ENCODE measurements around the gene MASP1.

Gene MASP1

GRCh38 chr3:187291512-187292132 lies at the start of gene MASP1:
TSS of gene MASP1 (minus strand) at chr3:187291737. CDS start at chr3:187291632, 105 bp downstream.
- no peaks in the 10 kb centered on the region for H3K36me3 ChIP-seq (ENCODE audit: insufficient read depth, low read length)
- H3K27ac ChIP-seq (ENCODE audit: low read depth, low read length) = no peak within 1 kb of the TSS
- H2AFZ ChIP-seq (ENCODE audit: low read length, unreplicated experiment) = peak within 1 kb of the TSS; percentile 12
- peak within 1 kb of the TSS; percentile 53; the same call in 1 of the 2 replicates for H3K4me3 ChIP-seq (ENCODE audit: low read depth, low read length)
- no peaks in the 10 kb centered on the region for H3K79me2 ChIP-seq (ENCODE audit: control insufficient read depth, insufficient read depth, low read length, unreplicated experiment)
- H3K27me3 ChIP-seq (ENCODE audit: insufficient read depth, low read length) = no peaks in the 10 kb centered on the region
- H3K4me1 ChIP-seq (ENCODE audit: control insufficient read depth, insufficient read depth, low read length, unreplicated experiment) = peaks cover 14% of the 10 kb centered on the region

- H3K27ac ChIP-seq (ENCODE audit: low read depth, low read length) = no peak overlapping the region
- H2AFZ ChIP-seq (ENCODE audit: low read length, unreplicated experiment) = no peak overlapping the region
- H3K36me3 ChIP-seq (ENCODE audit: insufficient read depth, low read length) = no peaks in the 10 kb centered on the region
- no peaks in the 10 kb centered on the region for H3K4me1 ChIP-seq (ENCODE audit: control insufficient read depth, insufficient read depth, low read length, unreplicated experiment)
- H3K79me2 ChIP-seq (ENCODE audit: control insufficient read depth, insufficient read depth, low read length, unreplicated experiment) = no peaks in the 10 kb centered on the region
- H3K4me3 ChIP-seq (ENCODE audit: low read depth, low read length) = no peak overlapping the region
- H3K27me3 ChIP-seq (ENCODE audit: insufficient read depth, low read length) = peaks cover 63% of the 10 kb centered on the region
These were observed 49.0 kb upstream of the MASP1 start for GRCh38 chr3:187340578-187340977.

- H2AFZ ChIP-seq (ENCODE audit: low read length, unreplicated experiment) = no peak overlapping the region
- H3K27me3 ChIP-seq (ENCODE audit: insufficient read depth, low read length) = peaks cover 81% of the 10 kb centered on the region
- H3K27ac ChIP-seq (ENCODE audit: low read depth, low read length) = no peak overlapping the region
- H3K4me3 ChIP-seq (ENCODE audit: low read depth, low read length) = no peak overlapping the region
- H3K4me1 ChIP-seq (ENCODE audit: control insufficient read depth, insufficient read depth, low read length, unreplicated experiment) = no peaks in the 10 kb centered on the region
- no peaks in the 10 kb centered on the region for H3K79me2 ChIP-seq (ENCODE audit: control insufficient read depth, insufficient read depth, low read length, unreplicated experiment)
- no peaks in the 10 kb centered on the region for H3K36me3 ChIP-seq (ENCODE audit: insufficient read depth, low read length)
These were observed 44.8 kb upstream of the MASP1 start for GRCh38 chr3:187336322-187336721.

GRCh38 chr3:187334904-187335303 lies 43.4 kb upstream of the MASP1 start:
- peaks cover 81% of the 10 kb centered on the region for H3K27me3 ChIP-seq (ENCODE audit: insufficient read depth, low read length)
- no peaks in the 10 kb centered on the region for H3K79me2 ChIP-seq (ENCODE audit: control insufficient read depth, insufficient read depth, low read length, unreplicated experiment)
- no peak overlapping the region for H3K4me3 ChIP-seq (ENCODE audit: low read depth, low read length)
- H3K4me1 ChIP-seq (ENCODE audit: control insufficient read depth, insufficient read depth, low read length, unreplicated experiment) = no peaks in the 10 kb centered on the region
- H2AFZ ChIP-seq (ENCODE audit: low read length, unreplicated experiment) = no peak overlapping the region
- H3K36me3 ChIP-seq (ENCODE audit: insufficient read depth, low read length) = no peaks in the 10 kb centered on the region
- no peak overlapping the region for H3K27ac ChIP-seq (ENCODE audit: low read depth, low read length)

GRCh38 chr3:187328691-187329090 lies 37.2 kb upstream of the MASP1 start:
- H3K27me3 ChIP-seq (ENCODE audit: insufficient read depth, low read length) = peaks cover 92% of the 10 kb centered on the region
- no peak overlapping the region for H3K4me3 ChIP-seq (ENCODE audit: low read depth, low read length)
- no peaks in the 10 kb centered on the region for H3K36me3 ChIP-seq (ENCODE audit: insufficient read depth, low read length)
- no peaks in the 10 kb centered on the region for H3K4me1 ChIP-seq (ENCODE audit: control insufficient read depth, insufficient read depth, low read length, unreplicated experiment)
- no peak overlapping the region for H2AFZ ChIP-seq (ENCODE audit: low read length, unreplicated experiment)
- H3K79me2 ChIP-seq (ENCODE audit: control insufficient read depth, insufficient read depth, low read length, unreplicated experiment) = no peaks in the 10 kb centered on the region
- H3K27ac ChIP-seq (ENCODE audit: low read depth, low read length) = no peak overlapping the region

GRCh38 chr3:187327845-187328244 lies 36.3 kb upstream of the MASP1 start:
- Histone ChIP-seq H3K27ac (ENCODE audit: low read depth, low read length) (no peak overlapping the region), H3K79me2 (ENCODE audit: control insufficient read depth, insufficient read depth, low read length, unreplicated experiment) (no peaks in the 10 kb centered on the region), H3K4me1 (ENCODE audit: control insufficient read depth, insufficient read depth, low read length, unreplicated experiment) (no peaks in the 10 kb centered on the region), H2AFZ (ENCODE audit: low read length, unreplicated experiment) (no peak overlapping the region), H3K4me3 (ENCODE audit: low read depth, low read length) (no peak overlapping the region), H3K36me3 (ENCODE audit: insufficient read depth, low read length) (no peaks in the 10 kb centered on the region), H3K27me3 (ENCODE audit: insufficient read depth, low read length) (peaks cover 90% of the 10 kb centered on the region)

GRCh38 chr3:187325632-187326031 lies 34.1 kb upstream of the MASP1 start:
- Histone ChIP-seq H3K4me1 (ENCODE audit: control insufficient read depth, insufficient read depth, low read length, unreplicated experiment) (no peaks in the 10 kb centered on the region), H3K4me3 (ENCODE audit: low read depth, low read length) (no peak overlapping the region), H3K36me3 (ENCODE audit: insufficient read depth, low read length) (no peaks in the 10 kb centered on the region), H3K27me3 (ENCODE audit: insufficient read depth, low read length) (peaks cover 80% of the 10 kb centered on the region), H3K27ac (ENCODE audit: low read depth, low read length) (no peak overlapping the region), H3K79me2 (ENCODE audit: control insufficient read depth, insufficient read depth, low read length, unreplicated experiment) (no peaks in the 10 kb centered on the region), H2AFZ (ENCODE audit: low read length, unreplicated experiment) (no peak overlapping the region)

GRCh38 chr3:187323091-187323490 lies 31.6 kb upstream of the MASP1 start:
- Histone ChIP-seq H3K79me2 (ENCODE audit: control insufficient read depth, insufficient read depth, low read length, unreplicated experiment) (no peaks in the 10 kb centered on the region), H3K27me3 (ENCODE audit: insufficient read depth, low read length) (peaks cover 59% of the 10 kb centered on the region), H3K27ac (ENCODE audit: low read depth, low read length) (no peak overlapping the region), H2AFZ (ENCODE audit: low read length, unreplicated experiment) (no peak overlapping the region), H3K4me3 (ENCODE audit: low read depth, low read length) (no peak overlapping the region), H3K4me1 (ENCODE audit: control insufficient read depth, insufficient read depth, low read length, unreplicated experiment) (peaks cover 4% of the 10 kb centered on the region), H3K36me3 (ENCODE audit: insufficient read depth, low read length) (no peaks in the 10 kb centered on the region)

- H3K27me3 ChIP-seq (ENCODE audit: insufficient read depth, low read length) = peaks cover 55% of the 10 kb centered on the region
- H3K79me2 ChIP-seq (ENCODE audit: control insufficient read depth, insufficient read depth, low read length, unreplicated experiment) = no peaks in the 10 kb centered on the region
- peaks cover 4% of the 10 kb centered on the region for H3K4me1 ChIP-seq (ENCODE audit: control insufficient read depth, insufficient read depth, low read length, unreplicated experiment)
- no peak overlapping the region for H3K27ac ChIP-seq (ENCODE audit: low read depth, low read length)
- no peak overlapping the region for H2AFZ ChIP-seq (ENCODE audit: low read length, unreplicated experiment)
- no peaks in the 10 kb centered on the region for H3K36me3 ChIP-seq (ENCODE audit: insufficient read depth, low read length)
- no peak overlapping the region for H3K4me3 ChIP-seq (ENCODE audit: low read depth, low read length)
These were observed 30.8 kb upstream of the MASP1 start for GRCh38 chr3:187322291-187322690.

- Histone ChIP-seq H3K4me3 (ENCODE audit: low read depth, low read length) (no peak overlapping the region), H3K27ac (ENCODE audit: low read depth, low read length) (no peak overlapping the region), H3K36me3 (ENCODE audit: insufficient read depth, low read length) (no peaks in the 10 kb centered on the region), H2AFZ (ENCODE audit: low read length, unreplicated experiment) (no peak overlapping the region), H3K27me3 (ENCODE audit: insufficient read depth, low read length) (peaks cover 54% of the 10 kb centered on the region), H3K4me1 (ENCODE audit: control insufficient read depth, insufficient read depth, low read length, unreplicated experiment) (peaks cover 4% of the 10 kb centered on the region), H3K79me2 (ENCODE audit: control insufficient read depth, insufficient read depth, low read length, unreplicated experiment) (no peaks in the 10 kb centered on the region)
These were observed 30.2 kb upstream of the MASP1 start for GRCh38 chr3:187321766-187322165.

- Histone ChIP-seq H3K4me3 (ENCODE audit: low read depth, low read length) (peak overlapping the region; percentile 80), H3K4me1 (ENCODE audit: control insufficient read depth, insufficient read depth, low read length, unreplicated experiment) (peaks cover 4% of the 10 kb centered on the region), H3K36me3 (ENCODE audit: insufficient read depth, low read length) (no peaks in the 10 kb centered on the region), H3K27me3 (ENCODE audit: insufficient read depth, low read length) (peaks cover 40% of the 10 kb centered on the region), H3K79me2 (ENCODE audit: control insufficient read depth, insufficient read depth, low read length, unreplicated experiment) (no peaks in the 10 kb centered on the region), H3K27ac (ENCODE audit: low read depth, low read length) (0 out of 2 replicates have a peak overlapping the region, but pooled peaks have one; percentile 27), H2AFZ (ENCODE audit: low read length, unreplicated experiment) (peak overlapping the region; percentile 99)
These were observed 28.3 kb upstream of the MASP1 start for GRCh38 chr3:187319699-187320302.
